Activated CD4-positive, alpha-beta T cell treated with anti-CD3 and anti-CD28 coated beads, Interleukin-2, amount 10 ng/mL, durations not matched to agents 24 days and 14 days (primary cell): ENCODE results near the gene HNRNPA3. TPM values are rescaled to one million over a fixed set of nuclear protein-coding genes. Genes with fewer than 3 reads are reported as not detected.

Experiments
- DNase-seq: peaks from one replicate; pipeline ENCODE4 v3.0.0; 2022
- H3K27ac Mint-ChIP-seq: one replicate; pipeline ENCODE4 v1.8.0; 2022; ENCODE audit warnings: mild to moderate bottlenecking, mixed read lengths
- H3K27me3 Mint-ChIP-seq: one replicate; pipeline ENCODE4 v1.8.0; 2022; ENCODE audit warnings: mixed read lengths
- H3K36me3 Mint-ChIP-seq: one replicate; pipeline ENCODE4 v1.8.0; 2022; ENCODE audit warnings: low read depth, mild to moderate bottlenecking, mixed read lengths
- H3K4me1 Mint-ChIP-seq: one replicate; pipeline ENCODE4 v1.8.0; 2021; ENCODE audit warnings: mixed read lengths
- H3K4me3 Mint-ChIP-seq: one replicate; pipeline ENCODE4 v1.8.0; 2022; ENCODE audit warnings: mild to moderate bottlenecking, moderate library complexity, mixed read lengths
- H3K9me3 Mint-ChIP-seq: one replicate; pipeline ENCODE4 v1.8.0; 2021; ENCODE audit warnings: mixed read lengths
- intact Hi-C: fragments of 100-400 bp; cut with micrococcal nuclease; formaldehyde crosslinking; loops from one replicate; pipeline ENCODE4 v1.15.1; 2023
- total RNA-seq: library from RNA; stranded (reverse); gene quantifications from 2 replicates; pipeline ENCODE4 v1.2.3, GENCODE V29; 2022

Gene HNRNPA3
- total RNA-seq, 1 donor from 2014 or later, result 333 TPM

- Mint-ChIP-seq H3K4me1 (peaks cover 38% of the 10 kb centered on the region), H3K27me3 (no peaks in the 10 kb centered on the region), H3K4me3 (no peak overlapping the region), H3K27ac (no peak overlapping the region), H3K9me3 (peaks cover 7% of the 10 kb centered on the region), H3K36me3 (peaks cover 4% of the 10 kb centered on the region)
- DNase-seq, result no peak
- intact Hi-C loops, result no loop called here
Observed at GRCh38 chr2:177271981-177272666, 59.5 kb downstream of the HNRNPA3 start.

GRCh38 chr2:177272765-177273164, 60.2 kb downstream of the HNRNPA3 start:
- H3K9me3 Mint-ChIP-seq, result peaks cover 1% of the 10 kb centered on the region
- no peak for DNase-seq
- peaks cover under 1% of the 10 kb centered on the region for H3K36me3 Mint-ChIP-seq
- no peak overlapping the region for H3K4me3 Mint-ChIP-seq
- no peaks in the 10 kb centered on the region for H3K27me3 Mint-ChIP-seq
- H3K27ac Mint-ChIP-seq, result no peak overlapping the region
- intact Hi-C loops, result no loop called here
- H3K4me1 Mint-ChIP-seq, result peaks cover 33% of the 10 kb centered on the region

- DNase-seq, result no peak
- intact Hi-C loops, result no loop called here
- H3K4me1 Mint-ChIP-seq, result peaks cover 32% of the 10 kb centered on the region
- H3K9me3 Mint-ChIP-seq, result no peaks in the 10 kb centered on the region
- H3K36me3 Mint-ChIP-seq, result no peaks in the 10 kb centered on the region
- no peak overlapping the region for H3K4me3 Mint-ChIP-seq
- no peaks in the 10 kb centered on the region for H3K27me3 Mint-ChIP-seq
- H3K27ac Mint-ChIP-seq, result no peak overlapping the region
Observed at GRCh38 chr2:177273408-177273807, 60.8 kb downstream of the HNRNPA3 start.

Other genes with a start within 250 kb of the HNRNPA3 start
- gene NFE2L2, start 51.9 kb downstream of the HNRNPA3 start, total RNA-seq, result 63.5 and 63.7 TPM in 2 replicates
- 74.0 and 76.7 TPM in 2 replicates for gene AGPS, start 180.0 kb downstream of the HNRNPA3 start, total RNA-seq